ENCODE data around the gene ZMYND19.

Gene ZMYND19

DNA sequence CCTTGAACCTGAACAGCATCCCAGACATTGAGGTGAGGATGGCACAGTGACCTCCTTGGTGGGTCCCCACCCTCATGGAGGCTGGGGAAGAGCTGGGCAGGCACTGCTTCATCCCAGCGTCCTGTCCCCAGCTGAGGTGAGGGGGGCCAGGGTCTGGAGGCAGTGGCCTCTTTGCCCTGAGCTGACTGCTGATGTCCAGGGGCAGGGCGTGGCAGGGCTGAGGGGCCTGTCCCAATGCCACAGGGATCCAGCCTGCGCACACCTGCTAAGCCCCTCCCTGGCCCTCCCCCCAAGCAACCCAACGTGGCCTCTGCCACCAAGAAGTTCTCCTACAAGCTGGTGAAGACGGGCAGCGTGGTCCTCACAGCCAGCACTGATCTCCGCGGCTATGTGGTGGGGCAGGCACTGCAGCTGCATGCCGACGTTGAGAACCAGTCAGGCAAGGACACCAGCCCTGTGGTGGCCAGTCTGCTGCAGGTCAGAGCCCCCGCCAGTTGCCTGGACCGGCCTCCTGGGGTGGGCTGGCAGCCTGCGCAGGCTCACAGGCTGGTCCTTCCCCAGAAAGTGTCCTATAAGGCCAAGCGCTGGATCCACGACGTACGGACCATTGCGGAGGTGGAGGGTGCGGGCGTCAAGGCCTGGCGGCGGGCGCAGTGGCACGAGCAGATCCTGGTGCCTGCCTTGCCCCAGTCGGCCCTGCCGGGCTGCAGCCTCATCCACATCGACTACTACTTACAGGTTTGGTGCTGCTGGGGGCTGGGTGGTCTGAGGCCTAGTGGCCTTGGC is 23.6 kb upstream of the ZMYND19 start:
- H3K9me3 ChIP-seq (ENCODE audit: control insufficient read depth, insufficient read depth, low read depth, low read length) = no peaks in the 10 kb centered on the region
- peaks cover 0 to 38% of the 10 kb centered on the region in 2 experiments; a peak in 1 of 3 replicates for H3K36me3 ChIP-seq (ENCODE audit: control insufficient read depth in 2 of 2, insufficient read depth in 1 of 2, low read length in 2 of 2)
- H3K27ac ChIP-seq (ENCODE audit: extremely low read depth, low read depth, low read length) = 0 out of 2 replicates have a peak overlapping the region, but pooled peaks have one; percentile 6
- no peak overlapping the region for H3K4me3 ChIP-seq (ENCODE audit: low read depth, low read length)
- POLR2A ChIA-PET = interaction anchor here (0.7 to 1.0 kb wide), 3 partner anchors 9 to 22 kb away, joined by 3 to 5 read pairs (median 4); partner anchors contain the start of gene ARRDC1
- CTCF ChIA-PET = interaction anchor here (0.8 to 3.0 kb wide), 2 partner anchors 32 to 86 kb away, joined by 3 to 16 read pairs; no protein-coding TSS in a partner anchor
- peaks cover 6% of the 10 kb centered on the region; the same call in 1 of the 2 replicates for H3K4me1 ChIP-seq (ENCODE audit: control insufficient read depth, insufficient read depth, low read length)
- TF ChIP-seq EGR2 (tag by site-specific recombination; IDR thresholded peaks at IDR 0.05; ENCODE audit: low read depth) = no peak
- TF ChIP-seq, protein P1, sequence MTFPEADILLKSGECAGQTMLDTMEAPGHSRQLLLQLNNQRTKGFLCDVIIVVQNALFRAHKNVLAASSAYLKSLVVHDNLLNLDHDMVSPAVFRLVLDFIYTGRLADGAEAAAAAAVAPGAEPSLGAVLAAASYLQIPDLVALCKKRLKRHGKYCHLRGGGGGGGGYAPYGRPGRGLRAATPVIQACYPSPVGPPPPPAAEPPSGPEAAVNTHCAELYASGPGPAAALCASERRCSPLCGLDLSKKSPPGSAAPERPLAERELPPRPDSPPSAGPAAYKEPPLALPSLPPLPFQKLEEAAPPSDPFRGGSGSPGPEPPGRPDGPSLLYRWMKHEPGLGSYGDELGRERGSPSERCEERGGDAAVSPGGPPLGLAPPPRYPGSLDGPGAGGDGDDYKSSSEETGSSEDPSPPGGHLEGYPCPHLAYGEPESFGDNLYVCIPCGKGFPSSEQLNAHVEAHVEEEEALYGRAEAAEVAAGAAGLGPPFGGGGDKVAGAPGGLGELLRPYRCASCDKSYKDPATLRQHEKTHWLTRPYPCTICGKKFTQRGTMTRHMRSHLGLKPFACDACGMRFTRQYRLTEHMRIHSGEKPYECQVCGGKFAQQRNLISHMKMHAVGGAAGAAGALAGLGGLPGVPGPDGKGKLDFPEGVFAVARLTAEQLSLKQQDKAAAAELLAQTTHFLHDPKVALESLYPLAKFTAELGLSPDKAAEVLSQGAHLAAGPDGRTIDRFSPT (tag by site-specific recombination; IDR thresholded peaks at IDR 0.05) = 0 out of 2 replicates have a peak, but pooled peaks have one; percentile 17

DNA sequence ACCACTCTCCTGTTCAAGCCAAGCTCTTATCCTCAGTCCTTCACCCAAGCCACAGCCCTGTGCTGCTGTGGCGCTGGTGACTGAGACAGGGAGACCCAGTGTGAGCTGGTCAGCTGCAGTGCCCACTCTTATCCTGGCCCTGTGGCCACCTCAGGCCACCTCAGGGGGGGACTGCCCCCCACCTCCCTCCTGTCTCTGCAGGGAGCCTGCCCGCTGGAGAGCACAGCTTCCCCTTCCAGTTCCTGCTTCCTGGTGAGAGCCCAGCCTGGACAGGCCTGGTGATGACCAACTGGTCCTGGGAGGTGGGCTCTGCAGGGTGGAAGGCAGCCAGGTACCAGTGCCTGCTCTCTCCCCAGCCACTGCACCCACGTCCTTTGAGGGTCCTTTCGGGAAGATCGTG is 22.9 kb upstream of the ZMYND19 start:
- Histone ChIP-seq H3K9me3 (ENCODE audit: control insufficient read depth, insufficient read depth, low read depth, low read length) (no peaks in the 10 kb centered on the region), H3K4me3 (ENCODE audit: low read depth, low read length) (no peak overlapping the region), H3K27ac (ENCODE audit: extremely low read depth, low read depth, low read length) (0 out of 2 replicates have a peak overlapping the region, but pooled peaks have one; percentile 6), H3K4me1 (ENCODE audit: control insufficient read depth, insufficient read depth, low read length) (peaks cover 6% of the 10 kb centered on the region; the same call in 1 of the 2 replicates), H3K36me3 (ENCODE audit: control insufficient read depth in 2 of 2, insufficient read depth in 1 of 2, low read length in 2 of 2) (peaks cover 0 to 38% of the 10 kb centered on the region in 2 experiments; a peak in 1 of 3 replicates)
- CTCF ChIA-PET = interaction anchor here (0.8 to 3.0 kb wide), 2 partner anchors 31 to 85 kb away, joined by 3 to 16 read pairs; no protein-coding TSS in a partner anchor
- TF ChIP-seq GLIS2 (tag by site-specific recombination; IDR thresholded peaks at IDR 0.05) (peak; percentile 43; the same call in 1 of the 2 replicates), ZNF785 (tag by site-specific recombination; IDR thresholded peaks at IDR 0.05) (no peak), GLIS1 (tag by site-specific recombination; IDR thresholded peaks at IDR 0.05) (peak; percentile 31; the same call in 1 of the 2 replicates), ZNF530 (tag by site-specific recombination; IDR thresholded peaks at IDR 0.05; ENCODE audit: low read depth) (no peak), ZIC2 (tag by site-specific recombination; IDR thresholded peaks at IDR 0.05) (peak; percentile 75)
- TF ChIP-seq, protein P2, sequence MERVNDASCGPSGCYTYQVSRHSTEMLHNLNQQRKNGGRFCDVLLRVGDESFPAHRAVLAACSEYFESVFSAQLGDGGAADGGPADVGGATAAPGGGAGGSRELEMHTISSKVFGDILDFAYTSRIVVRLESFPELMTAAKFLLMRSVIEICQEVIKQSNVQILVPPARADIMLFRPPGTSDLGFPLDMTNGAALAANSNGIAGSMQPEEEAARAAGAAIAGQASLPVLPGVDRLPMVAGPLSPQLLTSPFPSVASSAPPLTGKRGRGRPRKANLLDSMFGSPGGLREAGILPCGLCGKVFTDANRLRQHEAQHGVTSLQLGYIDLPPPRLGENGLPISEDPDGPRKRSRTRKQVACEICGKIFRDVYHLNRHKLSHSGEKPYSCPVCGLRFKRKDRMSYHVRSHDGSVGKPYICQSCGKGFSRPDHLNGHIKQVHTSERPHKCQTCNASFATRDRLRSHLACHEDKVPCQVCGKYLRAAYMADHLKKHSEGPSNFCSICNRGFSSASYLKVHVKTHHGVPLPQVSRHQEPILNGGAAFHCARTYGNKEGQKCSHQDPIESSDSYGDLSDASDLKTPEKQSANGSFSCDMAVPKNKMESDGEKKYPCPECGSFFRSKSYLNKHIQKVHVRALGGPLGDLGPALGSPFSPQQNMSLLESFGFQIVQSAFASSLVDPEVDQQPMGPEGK (tag by site-specific recombination; IDR thresholded peaks at IDR 0.05) = peak; percentile 13; the same call in 1 of the 2 replicates
- POLR2A ChIA-PET = interaction anchor here (0.7 to 1.0 kb wide), 3 partner anchors 8 to 22 kb away, joined by 3 to 5 read pairs (median 4); partner anchors contain the start of gene ARRDC1

DNA sequence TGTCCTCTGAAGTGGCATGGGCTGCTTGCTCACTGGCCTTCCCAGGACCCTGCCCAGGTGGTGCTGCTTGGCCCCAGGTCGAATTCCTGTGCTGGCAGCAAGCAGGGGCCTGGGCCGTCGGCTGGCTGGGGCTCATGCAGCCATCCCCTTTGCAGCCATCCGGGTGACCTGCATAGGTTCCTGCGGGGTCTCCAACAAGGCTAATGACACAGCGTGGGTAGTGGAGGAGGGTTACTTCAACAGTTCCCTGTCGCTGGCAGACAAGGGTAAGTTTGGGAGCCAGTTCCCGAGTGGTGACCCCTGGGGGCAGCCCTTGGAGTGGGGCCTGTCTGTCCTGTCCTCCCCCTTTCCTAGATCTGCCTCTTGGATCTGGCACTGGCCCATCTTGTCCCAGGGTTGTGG is 22.4 kb upstream of the ZMYND19 start:
- H3K9me3 ChIP-seq (ENCODE audit: control insufficient read depth, insufficient read depth, low read depth, low read length) = no peaks in the 10 kb centered on the region
- peaks cover 6% of the 10 kb centered on the region; the same call in 1 of the 2 replicates for H3K4me1 ChIP-seq (ENCODE audit: control insufficient read depth, insufficient read depth, low read length)
- POLR2A ChIA-PET = interaction anchor here (0.7 to 1.0 kb wide), 3 partner anchors 10 to 21 kb away, joined by 3 to 7 read pairs (median 4); no protein-coding TSS in a partner anchor
- peaks cover 0 to 38% of the 10 kb centered on the region in 2 experiments; a peak in 1 of 3 replicates for H3K36me3 ChIP-seq (ENCODE audit: control insufficient read depth in 2 of 2, insufficient read depth in 1 of 2, low read length in 2 of 2)
- H3K4me3 ChIP-seq (ENCODE audit: low read depth, low read length) = no peak overlapping the region
- TF ChIP-seq SCRT2 (tag by site-specific recombination; IDR thresholded peaks at IDR 0.05) (peak; percentile 63), EGR2 (tag by site-specific recombination; IDR thresholded peaks at IDR 0.05; ENCODE audit: low read depth) (no peak)
- no peak overlapping the region; the same call in 1 of the 2 replicates for H3K27ac ChIP-seq (ENCODE audit: extremely low read depth, low read depth, low read length)
- CTCF ChIA-PET = interaction anchor here (0.8 to 3.0 kb wide), 2 partner anchors 31 to 85 kb away, joined by 3 to 16 read pairs; no protein-coding TSS in a partner anchor

Data from HEK293 (cell line).